ENCODE data around the gene SPATA6. TPM values are rescaled to one million over a fixed set of nuclear protein-coding genes. Genes with fewer than 3 reads are reported as not detected.
A peak's percentile ranks its signal among the peaks of the same experiment; 100 is the strongest.

SPATA6 gene
- total and polyA plus RNA-seq, 2 experiments from 2014 or later = 7.4 to 7.6 TPM

DNA sequence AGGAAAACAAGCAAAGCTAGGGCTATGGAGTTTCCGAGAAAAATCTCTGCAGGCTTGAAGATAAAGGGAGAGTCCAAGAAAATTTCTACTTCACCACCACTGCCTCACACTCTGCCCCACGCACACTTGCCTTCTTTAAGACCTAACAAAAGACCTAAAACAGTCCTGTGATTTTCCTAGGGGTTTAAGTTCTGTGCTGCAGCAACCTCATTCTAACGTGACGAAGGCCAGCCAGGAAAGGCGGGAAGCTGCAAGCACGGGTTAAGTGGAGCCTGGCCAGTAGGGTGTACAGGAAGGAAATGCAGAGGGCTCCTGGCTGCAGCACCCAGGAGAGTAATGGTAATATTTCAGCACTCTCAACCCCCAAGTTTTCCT lies 1.5 kb downstream of the SPATA6 start:
- Histone ChIP-seq H3K27ac (no peak overlapping the region), H3K27me3 (no peaks in the 10 kb centered on the region), H3K36me3 (no peaks in the 10 kb centered on the region), H3K9me3 (ENCODE audit: low read depth) (no peaks in the 10 kb centered on the region), H3K4me3 (no peak overlapping the region), H3K4me1 (ENCODE audit: low read depth) (peaks cover 4% of the 10 kb centered on the region)
- peak; percentile 20 to 58 for DNase-seq (ENCODE audit: low read depth in 1 of 2, low spot score in 1 of 2)
- TF ChIP-seq, protein P1, sequence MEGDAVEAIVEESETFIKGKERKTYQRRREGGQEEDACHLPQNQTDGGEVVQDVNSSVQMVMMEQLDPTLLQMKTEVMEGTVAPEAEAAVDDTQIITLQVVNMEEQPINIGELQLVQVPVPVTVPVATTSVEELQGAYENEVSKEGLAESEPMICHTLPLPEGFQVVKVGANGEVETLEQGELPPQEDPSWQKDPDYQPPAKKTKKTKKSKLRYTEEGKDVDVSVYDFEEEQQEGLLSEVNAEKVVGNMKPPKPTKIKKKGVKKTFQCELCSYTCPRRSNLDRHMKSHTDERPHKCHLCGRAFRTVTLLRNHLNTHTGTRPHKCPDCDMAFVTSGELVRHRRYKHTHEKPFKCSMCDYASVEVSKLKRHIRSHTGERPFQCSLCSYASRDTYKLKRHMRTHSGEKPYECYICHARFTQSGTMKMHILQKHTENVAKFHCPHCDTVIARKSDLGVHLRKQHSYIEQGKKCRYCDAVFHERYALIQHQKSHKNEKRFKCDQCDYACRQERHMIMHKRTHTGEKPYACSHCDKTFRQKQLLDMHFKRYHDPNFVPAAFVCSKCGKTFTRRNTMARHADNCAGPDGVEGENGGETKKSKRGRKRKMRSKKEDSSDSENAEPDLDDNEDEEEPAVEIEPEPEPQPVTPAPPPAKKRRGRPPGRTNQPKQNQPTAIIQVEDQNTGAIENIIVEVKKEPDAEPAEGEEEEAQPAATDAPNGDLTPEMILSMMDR (IDR thresholded peaks at IDR 0.05; ENCODE audit: low read depth, low read length) = no peak

DNA sequence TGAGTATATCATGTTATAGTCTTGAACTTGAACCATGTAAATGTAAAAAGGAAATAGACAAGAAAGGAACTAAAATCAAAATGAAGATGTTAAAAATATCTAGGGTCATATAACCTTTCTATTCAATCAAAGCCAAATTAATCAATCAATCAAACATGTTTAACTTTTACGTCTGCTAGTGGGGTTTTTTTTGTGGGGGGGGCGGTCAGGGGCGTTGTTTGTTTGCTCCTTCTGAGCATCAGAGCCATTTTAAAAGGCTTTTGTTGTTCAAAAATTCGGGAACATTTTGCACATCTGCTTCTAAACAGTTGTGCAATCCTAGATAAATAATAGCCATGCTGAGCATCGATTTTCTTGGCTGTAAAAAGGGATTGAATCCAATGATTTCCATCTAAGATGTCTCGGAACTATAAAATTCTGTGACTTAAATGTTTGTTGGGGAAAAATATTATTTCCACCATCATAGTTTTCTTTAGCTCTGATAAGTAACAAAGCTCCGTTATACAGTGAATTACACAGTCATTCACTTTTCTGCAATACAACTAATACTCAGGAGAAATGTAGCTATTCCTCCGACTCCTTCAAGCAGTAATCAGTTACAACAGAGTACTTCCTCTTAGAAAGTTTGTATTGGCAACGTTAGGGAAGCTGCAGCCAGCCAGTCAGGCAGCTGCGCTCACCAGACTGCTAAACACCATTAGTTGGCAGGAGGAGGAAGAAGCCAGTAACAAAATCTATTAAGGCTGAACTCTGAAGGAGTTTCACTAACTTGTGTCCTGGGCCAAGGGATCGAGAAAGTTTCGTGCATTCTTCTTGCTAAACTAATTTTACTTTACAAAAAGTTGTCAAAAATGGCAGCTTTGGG lies 2.2 kb downstream of the SPATA6 start:
- H3K36me3 ChIP-seq = no peaks in the 10 kb centered on the region
- peak; percentile 3 to 88 for DNase-seq (ENCODE audit: low read depth in 1 of 2, low spot score in 1 of 2)
- H3K27ac ChIP-seq = no peak overlapping the region
- H3K27me3 ChIP-seq = no peaks in the 10 kb centered on the region
- peaks cover 4% of the 10 kb centered on the region for H3K4me1 ChIP-seq (ENCODE audit: low read depth)
- TF ChIP-seq, protein P1 (IDR thresholded peaks at IDR 0.05; ENCODE audit: low read depth, low read length) = no peak
- H3K9me3 ChIP-seq (ENCODE audit: low read depth) = no peaks in the 10 kb centered on the region
- H3K4me3 ChIP-seq = no peak overlapping the region

DNA sequence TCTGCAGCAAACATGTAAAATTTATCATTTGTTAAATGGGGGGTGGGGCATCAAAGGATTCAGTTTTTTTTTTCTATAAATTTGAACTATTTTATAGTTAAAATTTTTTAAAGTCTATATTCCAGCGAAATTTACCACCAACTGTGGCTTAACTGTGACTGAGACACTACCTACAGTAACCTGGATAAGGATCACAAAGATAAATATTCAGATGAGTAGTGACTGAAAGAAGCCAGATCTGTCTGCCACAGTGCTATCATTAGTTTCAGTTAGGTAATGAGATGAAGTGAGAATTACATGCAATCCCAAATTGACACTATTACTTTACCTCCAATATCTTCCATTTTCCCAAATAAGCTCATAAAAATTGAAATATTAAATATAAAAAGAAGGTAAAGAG lies 5.4 kb downstream of the SPATA6 start:
- no peak for DNase-seq (ENCODE audit: low read depth in 1 of 2, low spot score in 1 of 2)
- no peaks in the 10 kb centered on the region for H3K9me3 ChIP-seq (ENCODE audit: low read depth)
- no peaks in the 10 kb centered on the region for H3K36me3 ChIP-seq
- H3K27me3 ChIP-seq = no peaks in the 10 kb centered on the region
- no peak overlapping the region for H3K4me3 ChIP-seq
- H3K4me1 ChIP-seq (ENCODE audit: low read depth) = peaks cover 4% of the 10 kb centered on the region
- no peak overlapping the region for H3K27ac ChIP-seq
- TF ChIP-seq, protein P1 (IDR thresholded peaks at IDR 0.05; ENCODE audit: low read depth, low read length) = no peak

DNA sequence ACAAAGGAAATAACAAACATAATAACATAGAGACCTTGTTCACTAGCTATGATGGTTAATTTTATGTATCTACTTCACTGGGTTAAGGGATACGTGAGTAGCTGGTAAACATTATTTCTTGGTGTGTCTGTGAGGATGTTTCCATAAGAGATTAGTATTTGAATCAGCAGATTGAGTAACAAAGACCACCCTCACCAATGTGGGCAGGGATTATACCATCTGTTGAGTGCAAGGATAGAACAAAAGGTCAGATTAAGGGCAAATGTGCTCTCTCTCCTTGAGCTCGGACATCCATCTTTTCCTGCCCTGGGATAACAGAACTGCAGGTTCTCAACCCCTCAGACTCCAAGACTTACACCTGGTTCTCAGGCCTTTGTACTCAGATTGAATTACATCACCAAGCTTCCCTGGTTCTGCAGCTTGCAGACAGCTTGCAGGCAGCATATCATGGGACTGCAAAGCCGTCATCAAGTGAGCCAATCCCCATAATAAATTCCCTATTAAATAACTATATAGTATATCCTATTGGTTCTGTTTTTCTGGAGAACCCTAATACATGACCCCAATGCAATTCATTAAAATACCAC lies 9.2 kb downstream of the SPATA6 start:
- Histone ChIP-seq H3K9me3 (ENCODE audit: low read depth) (no peaks in the 10 kb centered on the region), H3K36me3 (no peaks in the 10 kb centered on the region), H3K27ac (no peak overlapping the region), H3K27me3 (no peaks in the 10 kb centered on the region), H3K4me1 (ENCODE audit: low read depth) (no peaks in the 10 kb centered on the region), H3K4me3 (no peak overlapping the region)
- TF ChIP-seq, protein P1 (IDR thresholded peaks at IDR 0.05; ENCODE audit: low read depth, low read length) = no peak
- peak in 1 of 2 donors; percentile 3 for DNase-seq (ENCODE audit: low read depth in 1 of 2, low spot score in 1 of 2)

DNA sequence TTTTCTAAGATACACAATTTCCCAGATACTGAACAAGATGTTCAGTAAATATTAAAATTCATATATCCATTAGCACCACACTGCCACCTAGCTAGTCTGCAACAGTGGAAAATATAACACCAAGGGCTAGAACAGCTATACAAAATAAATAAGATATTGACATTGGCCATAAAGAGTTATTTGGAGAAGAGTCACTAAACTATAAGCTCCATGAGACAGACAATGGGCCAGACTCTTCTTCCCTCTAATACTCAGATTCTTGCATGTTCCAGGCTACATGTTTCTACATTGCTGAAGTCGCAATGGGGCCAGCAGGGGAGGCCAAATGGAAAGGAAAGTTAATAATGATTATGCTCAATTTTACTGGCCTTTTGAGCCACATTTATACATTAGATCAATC lies 21.5 kb downstream of the SPATA6 start:
- H3K27me3 ChIP-seq = no peaks in the 10 kb centered on the region
- H3K4me3 ChIP-seq = no peak overlapping the region
- no peaks in the 10 kb centered on the region for H3K9me3 ChIP-seq (ENCODE audit: low read depth)
- no peak overlapping the region for H3K27ac ChIP-seq
- H3K4me1 ChIP-seq (ENCODE audit: low read depth) = no peaks in the 10 kb centered on the region
- DNase-seq (ENCODE audit: low read depth in 1 of 2, low spot score in 1 of 2) = peak in 1 of 2 donors; percentile 10
- no peaks in the 10 kb centered on the region for H3K36me3 ChIP-seq
- TF ChIP-seq, protein P1 (IDR thresholded peaks at IDR 0.05; ENCODE audit: low read depth, low read length) = peak; percentile 26

All from cardiac muscle cell (in vitro differentiated cells and primary cell).